Natural killer cell (primary cell): ENCODE measurements around the gene EHMT1. TPM values are rescaled to one million over a fixed set of nuclear protein-coding genes. Genes with fewer than 3 reads are reported as not detected.

Experiments
- ATAC-seq, 3 donors: fragments of 150-1000 bp in 2 of 3; fragments of 200-7000 bp in 1 of 3; cut with Tn5 transposase; 1 replicate in 1 of 3; 2 replicates in 2 of 3; pipeline ENCODE4 v1.10.0; 2021; ENCODE audit warnings: mild to moderate bottlenecking in 2 of 3, moderate library complexity in 2 of 3
- DNase-seq, 2 donors: peaks; one replicate each; pipeline versions ENCODE4 v3.0.0 to v3.0.0-alpha.2; 2013 to 2021; ENCODE audit warnings: mixed read lengths in 1 of 2
- H3K27ac ChIP-seq: one replicate; pipeline ENCODE4 v1.5.1; 2013; ENCODE audit warnings: mild to moderate bottlenecking, low read length
- H3K27me3 ChIP-seq: one replicate; pipeline ENCODE4 v1.6.1; 2013; ENCODE audit warnings: low read length; ENCODE audit not compliant: control insufficient read depth, insufficient read depth
- H3K36me3 ChIP-seq: one replicate; pipeline ENCODE4 v1.6.1; 2013; ENCODE audit warnings: low read length; ENCODE audit not compliant: control insufficient read depth, insufficient read depth
- H3K4me1 ChIP-seq: one replicate; pipeline ENCODE4 v1.6.1; 2013; ENCODE audit warnings: low read length; ENCODE audit not compliant: control insufficient read depth, insufficient read depth
- H3K4me3 ChIP-seq: one replicate; pipeline ENCODE4 v1.5.1; 2013; ENCODE audit warnings: low read length
- H3K9me3 ChIP-seq: one replicate; pipeline ENCODE4 v1.6.1; 2013; ENCODE audit warnings: low read length; ENCODE audit not compliant: control insufficient read depth, insufficient read depth
- H3K27ac Mint-ChIP-seq, 2 donors: one replicate each; pipeline ENCODE4 v1.8.0; 2022; ENCODE audit warnings: mild to moderate bottlenecking in 2 of 2, mixed read lengths in 2 of 2, moderate library complexity in 1 of 2
- H3K27me3 Mint-ChIP-seq, 2 donors: one replicate each; pipeline ENCODE4 v1.8.0; 2022; ENCODE audit warnings: low read depth in 2 of 2, mixed read lengths in 2 of 2
- H3K36me3 Mint-ChIP-seq: one replicate; pipeline ENCODE4 v1.8.0; 2022; ENCODE audit warnings: mixed read lengths
- H3K4me1 Mint-ChIP-seq, 2 donors: one replicate each; pipeline ENCODE4 v1.8.0; 2022; ENCODE audit warnings: mixed read lengths in 2 of 2
- H3K4me3 Mint-ChIP-seq: one replicate; pipeline ENCODE4 v1.8.0; 2022; ENCODE audit warnings: mild to moderate bottlenecking, moderate library complexity, mixed read lengths
- H3K9me3 Mint-ChIP-seq, 2 donors: one replicate each; pipeline ENCODE4 v1.8.0; 2022; ENCODE audit warnings: mixed read lengths in 2 of 2
- CTCF ChIP-seq: fragments of 200-600 bp; IDR thresholded peaks from one replicate; pipeline ENCODE4 v1.8.0; 2022; ENCODE audit warnings: antibody characterized with exemption
- WGBS: methylation state at CpG from one replicate; pipeline ENCODE4 v1.1.7; 2013; ENCODE audit warnings: missing lambda C conversion rate; ENCODE audit not compliant: insufficient coverage; 5-methylcytosine and 5-hydroxymethylcytosine counted together
- intact Hi-C: fragments of 100-400 bp; cut with micrococcal nuclease; formaldehyde crosslinking; loops from one replicate; pipeline ENCODE4 v1.14.2; 2022
- total RNA-seq, 4 donors: library from RNA; stranded (reverse); fragments of 120-200 nt in 1 of 4; gene quantifications; one replicate each; pipeline versions ENCODE4 v1.2.3 to v1.2.4, GENCODE V29; 2013 to 2022

The EHMT1 gene
- total RNA-seq, 3 donors from 2014 or later (not counting 1 experiment from before 2014, with no cell fraction given) = 173 to 200 (median 176) TPM

GRCh38 chr9:137866226-137867141, 247.7 kb downstream of the EHMT1 start:
- H3K27me3 ChIP-seq = no peaks in the 10 kb centered on the region
- Mint-ChIP-seq H3K9me3 (peaks cover 0 to 3% of the 10 kb centered on the region in 2 donors), H3K27ac (no peak overlapping the region), H3K4me3 (no peak overlapping the region), H3K27me3 (peaks cover 6 to 8% of the 10 kb centered on the region in 2 donors), H3K36me3 (no peaks in the 10 kb centered on the region), H3K4me1 (no peaks in the 10 kb centered on the region)
- DNase-seq (no peak), ATAC-seq (no peak)
- H3K4me1 ChIP-seq = no peaks in the 10 kb centered on the region
- H3K36me3 ChIP-seq = no peaks in the 10 kb centered on the region
- TF ChIP-seq CTCF = no peak
- no peak overlapping the region for H3K4me3 ChIP-seq
- H3K27ac ChIP-seq = no peak overlapping the region
- 43% methylated on average over 18 of the region's 21 CpGs for WGBS
- intact Hi-C loops = no loop called here
- no peaks in the 10 kb centered on the region for H3K9me3 ChIP-seq

- no peak overlapping the region for H3K4me3 Mint-ChIP-seq
- ATAC-seq (no peak), DNase-seq (no peak)
- intact Hi-C loops = no loop called here
- no peaks in the 10 kb centered on the region for H3K9me3 Mint-ChIP-seq
- Histone ChIP-seq H3K4me3 (no peak overlapping the region), H3K36me3 (no peaks in the 10 kb centered on the region), H3K27ac (no peak overlapping the region), H3K27me3 (no peaks in the 10 kb centered on the region), H3K4me1 (no peaks in the 10 kb centered on the region), H3K9me3 (no peaks in the 10 kb centered on the region)
- WGBS = 51% methylated on average over 3 of the region's 3 CpGs
- H3K4me1 Mint-ChIP-seq = no peaks in the 10 kb centered on the region
- no peaks in the 10 kb centered on the region for H3K36me3 Mint-ChIP-seq
- peaks cover 14 to 19% of the 10 kb centered on the region in 2 donors for H3K27me3 Mint-ChIP-seq
- no peak overlapping the region for H3K27ac Mint-ChIP-seq
- no peak for TF ChIP-seq CTCF
These were observed 251.6 kb downstream of the EHMT1 start for GRCh38 chr9:137870432-137870831.

- 83% methylated on average over 10 of the region's 10 CpGs for WGBS
- H3K27me3 ChIP-seq = peaks cover 8% of the 10 kb centered on the region
- TF ChIP-seq CTCF = no peak
- no peaks in the 10 kb centered on the region for H3K4me1 Mint-ChIP-seq
- ATAC-seq (no peak), DNase-seq (no peak)
- H3K27ac Mint-ChIP-seq = no peak overlapping the region
- H3K27me3 Mint-ChIP-seq = peaks cover 25 to 28% of the 10 kb centered on the region in 2 donors
- H3K4me3 Mint-ChIP-seq = no peak overlapping the region
- no peaks in the 10 kb centered on the region for H3K36me3 ChIP-seq
- no peaks in the 10 kb centered on the region for H3K36me3 Mint-ChIP-seq
- no peaks in the 10 kb centered on the region for H3K4me1 ChIP-seq
- H3K9me3 Mint-ChIP-seq = no peaks in the 10 kb centered on the region
- intact Hi-C loops = no loop called here
- no peak overlapping the region for H3K4me3 ChIP-seq
- H3K27ac ChIP-seq = no peak overlapping the region
- no peaks in the 10 kb centered on the region for H3K9me3 ChIP-seq
These were observed 253.5 kb downstream of the EHMT1 start for GRCh38 chr9:137872296-137872695.
